Measurements from ENCODE around the gene ARAP1. TPM values are rescaled to one million over a fixed set of nuclear protein-coding genes. Genes with fewer than 3 reads are reported as not detected.

The ARAP1 gene
- total and polyA plus RNA-seq, 3 experiments from 2014 or later = 39.8 to 64.0 (median 61.2) TPM

DNA sequence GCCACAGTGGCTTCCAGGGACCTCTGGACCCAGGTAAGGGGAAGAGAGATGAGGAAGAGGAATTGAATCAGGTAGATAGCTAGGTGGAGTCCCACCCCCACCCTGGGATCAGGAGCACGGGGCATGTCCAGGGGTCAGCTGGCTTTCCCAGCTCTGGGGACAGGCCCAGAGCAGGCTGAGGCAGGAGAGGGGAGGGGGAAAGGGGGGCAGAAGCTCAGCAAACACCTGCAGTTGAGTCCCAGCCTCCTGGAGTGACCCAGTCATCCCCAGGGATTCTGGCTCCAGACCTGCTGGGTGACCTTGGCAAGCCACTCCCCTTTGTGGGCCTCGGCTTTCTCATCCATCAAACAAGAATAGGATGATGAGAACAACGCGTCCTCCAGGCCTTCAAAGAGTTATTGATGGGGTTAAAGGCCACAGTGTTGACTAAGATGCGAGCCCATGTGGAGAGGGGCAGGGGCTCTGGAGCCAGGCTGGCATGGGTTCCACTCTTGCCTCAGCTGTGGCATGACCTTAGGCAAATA lies 25.6 kb upstream of the ARAP1 start:
- Mint-ChIP-seq H3K36me3 (peaks cover 0 to 6% (median 0%) of the 10 kb centered on the region in 3 donors), H3K9me3 (no peaks in the 10 kb centered on the region), H3K4me3 (peak overlapping the region in 3 of 7 donors; percentile 19 to 40 (median 40)), H3K27ac (peak overlapping the region in 1 of 8 donors; percentile 21), H3K4me1 (peaks cover 34 to 62% (median 45%) of the 10 kb centered on the region in 3 donors), H3K27me3 (peaks cover 0 to 1% of the 10 kb centered on the region in 2 donors)
- Histone ChIP-seq H3K27me3 (ENCODE audit: insufficient read depth, low read length, poor library complexity, severe bottlenecking) (no peaks in the 10 kb centered on the region), H3K36me3 (ENCODE audit: insufficient read depth, low read length) (no peaks in the 10 kb centered on the region), H3K27ac (ENCODE audit: low read depth, low read length) (peak overlapping the region; percentile 79), H3K4me1 (ENCODE audit: insufficient read depth, low read length) (peaks cover 21% of the 10 kb centered on the region), H3K9me3 (ENCODE audit: low read length) (no peaks in the 10 kb centered on the region), H3K4me3 (ENCODE audit: low read length) (no peak overlapping the region)
- DNase-seq = no peak
- CTCF ChIA-PET = interaction anchor here (2.1 kb wide), 1 partner anchor 15 kb away, joined by 10 read pairs; no protein-coding TSS in a partner anchor
- POLR2A ChIA-PET = interaction anchor here (0.5 kb wide), 1 partner anchor 52 kb away, joined by 3 read pairs; no protein-coding TSS in a partner anchor

DNA sequence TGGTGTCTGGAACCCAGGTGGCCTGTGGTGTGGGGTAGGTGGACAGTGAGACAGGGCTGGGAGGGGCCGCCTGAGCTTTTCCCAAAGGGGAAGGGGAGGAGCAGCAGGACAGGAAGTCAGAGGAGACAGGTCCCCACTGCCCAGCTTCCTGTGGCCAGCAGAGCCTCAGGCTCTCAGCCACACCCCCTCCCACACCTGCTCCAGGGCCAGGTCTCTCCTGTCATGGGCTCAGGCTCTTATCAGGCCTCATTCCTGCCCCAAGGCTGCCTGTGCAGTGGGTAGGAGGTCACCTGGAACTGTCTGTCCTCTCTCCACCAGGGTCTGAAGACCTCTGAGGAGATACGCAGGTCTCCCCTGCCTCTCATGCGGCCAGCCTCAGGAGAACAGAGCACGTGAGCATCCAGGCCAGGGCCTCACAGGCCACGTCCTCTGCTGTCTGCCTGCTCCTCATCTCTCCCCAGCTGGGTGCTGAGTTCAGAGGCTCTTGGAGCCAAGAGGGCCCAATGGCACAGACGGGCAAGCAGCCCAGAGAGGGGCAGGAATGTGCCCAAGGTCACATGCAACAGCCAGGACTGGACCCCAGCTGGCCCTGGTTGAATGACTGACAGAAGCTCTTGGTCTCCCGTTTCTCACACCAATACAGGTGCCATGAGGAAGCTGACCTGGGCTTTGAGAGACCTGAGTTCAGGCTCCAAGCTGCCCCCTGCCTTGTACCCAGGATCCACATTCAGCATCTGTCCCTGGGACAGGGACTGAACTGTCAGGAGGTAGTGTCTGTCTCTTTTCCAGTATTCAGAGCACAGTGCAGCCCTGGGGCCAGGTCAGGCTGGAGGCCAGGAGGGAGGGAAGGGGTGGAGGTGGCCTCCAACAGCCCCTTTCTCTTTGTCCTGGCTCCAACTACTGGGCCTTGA lies 24.9 kb upstream of the ARAP1 start:
- no peak for DNase-seq
- Mint-ChIP-seq H3K4me3 (peak overlapping the region in 1 of 7 donors; percentile 40), H3K4me1 (peaks cover 28 to 55% (median 38%) of the 10 kb centered on the region in 3 donors), H3K9me3 (no peaks in the 10 kb centered on the region), H3K27ac (peak overlapping the region in 3 of 8 donors; percentile 25 to 66 (median 33)), H3K27me3 (no peaks in the 10 kb centered on the region), H3K36me3 (peaks cover 0 to 7% (median 0%) of the 10 kb centered on the region in 3 donors)
- CTCF ChIA-PET = interaction anchor here (2.1 kb wide), 1 partner anchor 16 kb away, joined by 10 read pairs; no protein-coding TSS in a partner anchor
- POLR2A ChIA-PET = interaction anchor here (0.5 kb wide), 1 partner anchor 52 kb away, joined by 3 read pairs; no protein-coding TSS in a partner anchor
- Histone ChIP-seq H3K4me3 (ENCODE audit: low read length) (no peak overlapping the region), H3K27me3 (ENCODE audit: insufficient read depth, low read length, poor library complexity, severe bottlenecking) (no peaks in the 10 kb centered on the region), H3K36me3 (ENCODE audit: insufficient read depth, low read length) (no peaks in the 10 kb centered on the region), H3K9me3 (ENCODE audit: low read length) (no peaks in the 10 kb centered on the region), H3K27ac (ENCODE audit: low read depth, low read length) (peak overlapping the region; percentile 79), H3K4me1 (ENCODE audit: insufficient read depth, low read length) (peaks cover 16% of the 10 kb centered on the region)

DNA sequence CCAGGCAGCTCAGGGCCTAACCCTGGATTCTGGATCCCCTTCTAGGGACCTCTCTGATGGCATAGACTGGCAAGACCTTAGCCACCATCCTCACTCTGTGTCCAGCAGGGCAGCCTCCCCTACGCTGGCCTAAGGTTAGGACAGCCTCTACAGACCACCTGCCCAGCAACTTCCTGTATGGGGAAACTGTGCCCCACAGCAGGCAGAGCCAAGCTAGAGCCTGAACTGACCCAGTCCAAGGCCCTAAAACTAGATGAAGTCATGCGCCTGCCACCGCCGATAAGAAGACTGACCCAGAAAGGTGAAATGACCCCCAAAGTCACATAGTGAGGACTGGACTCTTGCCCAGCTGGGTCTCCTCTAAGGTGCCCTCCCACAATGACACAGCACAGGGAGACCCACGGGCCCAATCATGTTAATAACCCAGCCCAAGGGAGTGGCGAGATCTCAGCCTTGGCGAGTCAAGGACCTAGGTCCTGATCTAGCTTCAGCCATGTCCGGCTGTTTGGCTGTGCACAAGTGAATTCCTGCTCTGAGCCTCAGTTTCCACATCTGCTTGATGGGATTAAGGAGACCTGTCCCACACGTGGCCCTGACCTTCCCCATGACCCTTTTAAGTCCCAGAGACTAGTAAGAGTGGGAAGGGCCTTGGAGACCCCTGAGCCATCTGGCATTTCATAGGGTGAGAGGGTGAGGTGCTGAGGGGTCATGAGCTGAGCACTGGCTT lies 24.1 kb upstream of the ARAP1 start:
- H3K27ac ChIP-seq (ENCODE audit: low read depth, low read length) = peak overlapping the region; percentile 79
- no peaks in the 10 kb centered on the region for H3K9me3 ChIP-seq (ENCODE audit: low read length)
- Mint-ChIP-seq H3K4me3 (peak overlapping the region in 1 of 7 donors; percentile 48), H3K9me3 (no peaks in the 10 kb centered on the region), H3K4me1 (peaks cover 24 to 51% (median 34%) of the 10 kb centered on the region in 3 donors), H3K36me3 (peaks cover 0 to 7% (median 0%) of the 10 kb centered on the region in 3 donors), H3K27ac (peak overlapping the region in 4 of 8 donors; percentile 66 to 90 (median 66)), H3K27me3 (no peaks in the 10 kb centered on the region)
- CTCF ChIA-PET = interaction anchor here (0.7 to 2.1 kb wide), 3 partner anchors 17 to 402 kb away, joined by 3 to 10 read pairs (median 3); no protein-coding TSS in a partner anchor
- no peaks in the 10 kb centered on the region for H3K36me3 ChIP-seq (ENCODE audit: insufficient read depth, low read length)
- H3K27me3 ChIP-seq (ENCODE audit: insufficient read depth, low read length, poor library complexity, severe bottlenecking) = no peaks in the 10 kb centered on the region
- peaks cover 13% of the 10 kb centered on the region for H3K4me1 ChIP-seq (ENCODE audit: insufficient read depth, low read length)
- POLR2A ChIA-PET = no interaction called here
- no peak for DNase-seq
- H3K4me3 ChIP-seq (ENCODE audit: low read length) = no peak overlapping the region

GRCh38 chr11:72775288-72776110 lies 23.3 kb upstream of the ARAP1 start:
- Histone ChIP-seq H3K4me1 (ENCODE audit: insufficient read depth, low read length) (peaks cover 6% of the 10 kb centered on the region), H3K36me3 (ENCODE audit: insufficient read depth, low read length) (no peaks in the 10 kb centered on the region), H3K9me3 (ENCODE audit: low read length) (no peaks in the 10 kb centered on the region), H3K27ac (ENCODE audit: low read depth, low read length) (peak overlapping the region; percentile 79), H3K4me3 (ENCODE audit: low read length) (no peak overlapping the region), H3K27me3 (ENCODE audit: insufficient read depth, low read length, poor library complexity, severe bottlenecking) (no peaks in the 10 kb centered on the region)
- Mint-ChIP-seq H3K4me1 (peaks cover 21 to 46% (median 34%) of the 10 kb centered on the region in 3 donors), H3K27ac (peak overlapping the region in 4 of 8 donors; percentile 11 to 90 (median 54)), H3K4me3 (no peak overlapping the region), H3K9me3 (no peaks in the 10 kb centered on the region), H3K27me3 (no peaks in the 10 kb centered on the region), H3K36me3 (peaks cover 0 to 7% (median 0%) of the 10 kb centered on the region in 3 donors)
- CTCF ChIA-PET = interaction anchor here (0.7 to 2.1 kb wide), 3 partner anchors 17 to 402 kb away, joined by 3 to 10 read pairs (median 3); no protein-coding TSS in a partner anchor
- POLR2A ChIA-PET = no interaction called here
- DNase-seq = no peak

- no peak overlapping the region for H3K4me3 ChIP-seq (ENCODE audit: low read length)
- DNase-seq = no peak
- H3K9me3 ChIP-seq (ENCODE audit: low read length) = no peaks in the 10 kb centered on the region
- H3K36me3 Mint-ChIP-seq = peaks cover 0 to 7% (median 0%) of the 10 kb centered on the region in 3 donors
- ChIA-PET CTCF (no interaction called here), POLR2A (no interaction called here)
- no peak overlapping the region for H3K27ac ChIP-seq (ENCODE audit: low read depth, low read length)
- H3K27ac Mint-ChIP-seq = no peak overlapping the region
- no peaks in the 10 kb centered on the region for H3K36me3 ChIP-seq (ENCODE audit: insufficient read depth, low read length)
- H3K4me1 ChIP-seq (ENCODE audit: insufficient read depth, low read length) = peaks cover 4% of the 10 kb centered on the region
- H3K27me3 ChIP-seq (ENCODE audit: insufficient read depth, low read length, poor library complexity, severe bottlenecking) = no peaks in the 10 kb centered on the region
- H3K4me3 Mint-ChIP-seq = no peak overlapping the region
- H3K9me3 Mint-ChIP-seq = no peaks in the 10 kb centered on the region
- H3K27me3 Mint-ChIP-seq = no peaks in the 10 kb centered on the region
- peaks cover 16 to 36% (median 27%) of the 10 kb centered on the region in 3 donors for H3K4me1 Mint-ChIP-seq
Measured at GRCh38 chr11:72774499-72774898, 22.3 kb upstream of the ARAP1 start.

- Mint-ChIP-seq H3K36me3 (peaks cover 0 to 7% (median 0%) of the 10 kb centered on the region in 3 donors), H3K9me3 (no peaks in the 10 kb centered on the region), H3K27ac (peak overlapping the region in 1 of 8 donors; percentile 61), H3K4me3 (peak overlapping the region in 1 of 7 donors; percentile 35), H3K4me1 (peaks cover 11 to 33% (median 26%) of the 10 kb centered on the region in 3 donors), H3K27me3 (no peaks in the 10 kb centered on the region)
- Histone ChIP-seq H3K27ac (ENCODE audit: low read depth, low read length) (no peak overlapping the region), H3K9me3 (ENCODE audit: low read length) (no peaks in the 10 kb centered on the region), H3K36me3 (ENCODE audit: insufficient read depth, low read length) (no peaks in the 10 kb centered on the region), H3K4me3 (ENCODE audit: low read length) (no peak overlapping the region), H3K27me3 (ENCODE audit: insufficient read depth, low read length, poor library complexity, severe bottlenecking) (no peaks in the 10 kb centered on the region), H3K4me1 (ENCODE audit: insufficient read depth, low read length) (peaks cover 4% of the 10 kb centered on the region)
- DNase-seq = no peak
- ChIA-PET CTCF (no interaction called here), POLR2A (no interaction called here)
Measured at GRCh38 chr11:72773696-72774095, 21.5 kb upstream of the ARAP1 start.

GRCh38 chr11:72773291-72773690 lies 21.1 kb upstream of the ARAP1 start:
- Histone ChIP-seq H3K27me3 (ENCODE audit: insufficient read depth, low read length, poor library complexity, severe bottlenecking) (no peaks in the 10 kb centered on the region), H3K36me3 (ENCODE audit: insufficient read depth, low read length) (no peaks in the 10 kb centered on the region), H3K9me3 (ENCODE audit: low read length) (no peaks in the 10 kb centered on the region), H3K4me3 (ENCODE audit: low read length) (no peak overlapping the region), H3K27ac (ENCODE audit: low read depth, low read length) (no peak overlapping the region), H3K4me1 (ENCODE audit: insufficient read depth, low read length) (peaks cover 4% of the 10 kb centered on the region)
- Mint-ChIP-seq H3K27me3 (peaks cover 0 to 1% of the 10 kb centered on the region in 2 donors), H3K36me3 (peaks cover 0 to 7% (median 0%) of the 10 kb centered on the region in 3 donors), H3K4me1 (peaks cover 11 to 31% (median 26%) of the 10 kb centered on the region in 3 donors), H3K9me3 (no peaks in the 10 kb centered on the region), H3K4me3 (no peak overlapping the region), H3K27ac (peak overlapping the region in 1 of 8 donors; percentile 21)
- CTCF ChIA-PET = no interaction called here
- POLR2A ChIA-PET = no interaction called here
- no peak for DNase-seq

Measured in CD8-positive, alpha-beta memory T cell (primary cell).